ENCODE measurements around the gene SLC30A3.

DNA sequence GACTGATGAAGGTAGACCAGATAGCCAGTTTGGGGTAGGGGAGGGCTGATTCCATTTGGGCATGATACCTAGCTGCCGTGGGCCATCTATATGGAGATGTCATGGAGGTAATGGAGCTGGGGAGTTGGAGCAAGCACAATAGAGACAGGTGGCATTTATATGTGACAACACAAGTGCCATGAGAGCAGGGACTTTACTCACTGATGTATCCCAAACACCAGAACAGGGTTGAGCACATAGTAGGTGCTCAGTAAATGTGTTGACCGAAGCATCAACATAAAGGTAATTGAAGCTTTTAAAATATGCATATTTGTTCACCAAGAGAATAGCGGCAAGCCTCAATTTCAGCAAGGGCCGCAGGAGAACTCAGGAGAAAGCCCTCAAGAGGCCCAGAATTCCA is 15.0 kb downstream of the SLC30A3 start:
- TF ChIP-seq CTCF (IDR thresholded peaks at IDR 0.05) = no peak
- TF ChIP-seq ZFX (IDR thresholded peaks at IDR 0.05; ENCODE audit: borderline replicate concordance) = no peak
